Endothelial cell of umbilical vein (primary cell): Measurements from ENCODE around the gene SERPINB7. TPM values are rescaled to one million over a fixed set of nuclear protein-coding genes. Genes with fewer than 3 reads are reported as not detected.

ENCODE experiments used
- BruUV-seq: library from RNA; stranded (reverse); fragments of 400-500 nt; replicated peaks from 2 replicates; lab custom pipeline; 2021; lab: Mats Ljungman, UMichigan
- CTCF ChIA-PET: fragments of 300-600, 350-600 bp; sonication (Branson Sonifier 250); formaldehyde crosslinking; loops from one replicate; lab custom pipeline; 2021; ENCODE audit warnings: antibody characterized with exemption, inconsistent platforms; lab: Charles Lee
- POLR2A ChIA-PET: fragments of 300-600, 350-600 bp; sonication (Branson Sonifier 250); formaldehyde crosslinking; loops from one replicate; lab custom pipeline; 2021; ENCODE audit warnings: antibody characterized with exemption, inconsistent platforms; lab: Charles Lee
- DNase-seq: peaks from one replicate; pipeline ENCODE4 v3.0.0-alpha.2; 2011; ENCODE audit warnings: low read depth, low spot score
- FAIRE-seq: peaks from 2 replicates; lab custom pipeline; 2011; peaks lifted over from hg19 to GRCh38; lab: Jason Lieb, UNC
- H2AFZ ChIP-seq: 2 replicates; pipeline ENCODE4 v1.6.0; 2012; ENCODE audit warnings: low read depth, low read length, control low read depth, inconsistent platforms
- H3K27ac ChIP-seq: 2 replicates; pipeline ENCODE4 v1.5.1; 2011; ENCODE audit warnings: low read depth, mild to moderate bottlenecking, control low read depth, low read length, moderate library complexity; ENCODE audit not compliant: insufficient read depth
- H3K27me3 ChIP-seq, 2 experiments: 2 replicates each; pipeline versions ENCODE4 v1.6.0 to v1.6.1; 2011; ENCODE audit warnings: low read length in 2 of 2, mixed read lengths in 1 of 2; ENCODE audit not compliant: control insufficient read depth in 2 of 2, insufficient read depth in 2 of 2
- H3K36me3 ChIP-seq, 2 experiments: 2 replicates in 1 of 2; 3 replicates in 1 of 2; pipeline ENCODE4 v1.5.1; 2011; ENCODE audit warnings: low read length in 2 of 2, mild to moderate bottlenecking in 1 of 2, moderate library complexity in 1 of 2; ENCODE audit not compliant: control insufficient read depth in 2 of 2, insufficient read depth in 2 of 2; ENCODE audit errors: extremely low read depth in 1 of 2
- H3K4me1 ChIP-seq: 3 replicates; pipeline ENCODE4 v1.5.1; 2011; ENCODE audit warnings: mild to moderate bottlenecking, low read length; ENCODE audit not compliant: control insufficient read depth, insufficient read depth; ENCODE audit errors: extremely low read depth
- H3K4me2 ChIP-seq: 2 replicates; pipeline ENCODE4 v1.6.1; 2011; ENCODE audit warnings: low read length, control low read depth, mixed read lengths; ENCODE audit not compliant: insufficient read depth
- H3K4me3 ChIP-seq, 3 experiments: fragments of 200-600 bp in 1 of 3; sonication (generic), shearing (Covaris generic) in 1 of 3; replicated peaks in 1 of 3; 2 replicates each; pipeline ENCODE4 v1.5.1; 2011 to 2016; ENCODE audit warnings: control low read depth in 3 of 3, low read length in 3 of 3, mild to moderate bottlenecking in 2 of 3, inconsistent platforms in 1 of 3, low read depth in 1 of 3, moderate library complexity in 1 of 3; ENCODE audit not compliant: insufficient read depth in 1 of 3
- H3K79me2 ChIP-seq: 2 replicates; pipeline ENCODE4 v1.6.0; 2012; ENCODE audit warnings: low read length, inconsistent platforms; ENCODE audit not compliant: control insufficient read depth, insufficient read depth
- H3K9ac ChIP-seq: replicated peaks from 2 replicates; pipeline ENCODE3; 2011; ENCODE audit warnings: low read length, control low read depth; ENCODE audit not compliant: insufficient read depth; ENCODE audit errors: extremely low read depth
- H3K9me1 ChIP-seq: replicated peaks from 3 replicates; pipeline ENCODE4 v1.6.0; 2011; ENCODE audit warnings: mild to moderate bottlenecking, low read length; ENCODE audit not compliant: control insufficient read depth, insufficient read depth; ENCODE audit errors: extremely low read depth
- H3K9me3 ChIP-seq: replicated peaks from 2 replicates; pipeline ENCODE4 v1.5.1; 2012; ENCODE audit warnings: low read length, inconsistent platforms; ENCODE audit not compliant: control insufficient read depth, insufficient read depth
- H4K20me1 ChIP-seq: replicated peaks from 2 replicates; pipeline ENCODE3; 2011; ENCODE audit warnings: mild to moderate bottlenecking, low read length; ENCODE audit not compliant: control insufficient read depth, insufficient read depth; ENCODE audit errors: extremely low read depth
- CTCF ChIP-seq, 2 donors: IDR thresholded peaks; 1 replicate in 1 of 2; 2 replicates in 1 of 2; pipeline ENCODE4 v1.5.1; 2011; ENCODE audit warnings: low read length in 2 of 2, mild to moderate bottlenecking in 2 of 2, moderate library complexity in 2 of 2, control low read depth in 1 of 2, inconsistent platforms in 1 of 2, low read depth in 1 of 2; ENCODE audit not compliant: insufficient read depth in 1 of 2; ENCODE audit errors: extremely low read depth in 1 of 2
- EZH2 ChIP-seq: IDR thresholded peaks from 2 replicates; pipeline ENCODE4 v1.6.1; 2012; ENCODE audit warnings: borderline replicate concordance, low read depth, mild to moderate bottlenecking, moderate library complexity, low read length, inconsistent platforms; ENCODE audit not compliant: severe bottlenecking
- FOS ChIP-seq: IDR thresholded peaks from 2 replicates; pipeline ENCODE4 v1.6.1; 2011; ENCODE audit warnings: mild to moderate bottlenecking, low read length, moderate library complexity, borderline replicate concordance; ENCODE audit not compliant: insufficient read depth
- GATA2 ChIP-seq: IDR thresholded peaks from 2 replicates; pipeline ENCODE4 v1.7.0; 2011; ENCODE audit warnings: low read depth, mild to moderate bottlenecking, moderate library complexity, mixed read lengths, low read length; ENCODE audit not compliant: insufficient read length, insufficient read depth
- JUN ChIP-seq: IDR thresholded peaks from 2 replicates; pipeline ENCODE4 v1.6.1; 2011; ENCODE audit warnings: borderline replicate concordance, low read depth; ENCODE audit not compliant: insufficient read length, insufficient read depth
- MAX ChIP-seq: IDR thresholded peaks from 2 replicates; pipeline ENCODE4 v1.6.1; 2011; ENCODE audit not compliant: insufficient read depth, insufficient read length
- MYC ChIP-seq: IDR thresholded peaks from one replicate; pipeline ENCODE4 v1.6.1; 2011; ENCODE audit warnings: mild to moderate bottlenecking, low read depth, low read length
- POLR2AphosphoS5 ChIP-seq: IDR thresholded peaks from 2 replicates; pipeline ENCODE4 v1.6.1; 2012; ENCODE audit warnings: low read depth, mild to moderate bottlenecking, control low read depth, low read length, moderate library complexity; ENCODE audit not compliant: insufficient read depth
- dilution Hi-C: fragments of 300-500 bp; cut with MboI; formaldehyde crosslinking; loops from one replicate; pipeline ENCODE4 v1.15.0; 2019; ENCODE audit warnings: low sequenced_read_pairs; ENCODE audit not compliant: extremely low pct_ligation_motif_present
- intact Hi-C: fragments of 100-400 bp; cut with micrococcal nuclease; formaldehyde crosslinking; loops from one replicate; pipeline ENCODE4 v1.10.0; 2022
- polyA plus RNA-seq, 4 experiments: library from polyadenylated mRNA; depleted of rRNA in 3 of 4; stranded (reverse) in 3 of 4; unstranded in 1 of 4; fragments of >200 nt; gene quantifications; 2 replicates each; pipeline versions ENCODE4 v1.2.1 to v1.2.3, GENCODE V29; 2011 to 2012; ENCODE audit warnings: missing spikeins in 1 of 4
- total RNA-seq: library from RNA; stranded (reverse); gene quantifications from 2 replicates; pipeline ENCODE4 v1.2.3, GENCODE V29; 2021

SERPINB7 gene
- total and polyA plus RNA-seq, 2 donors (not counting 3 experiments of a cell fraction or from before 2014, with no cell fraction given), result not detected

- Histone ChIP-seq H3K36me3 (no peaks in the 10 kb centered on the region), H3K79me2 (no peaks in the 10 kb centered on the region), H3K4me3 (no peak overlapping the region), H2AFZ (no peak overlapping the region), H3K27me3 (no peaks in the 10 kb centered on the region), H3K9me3 (no peaks in the 10 kb centered on the region), H3K9me1 (no peaks in the 10 kb centered on the region), H3K9ac (no peak overlapping the region), H3K4me2 (no peak overlapping the region), H4K20me1 (no peaks in the 10 kb centered on the region), H3K27ac (no peak overlapping the region), H3K4me1 (no peaks in the 10 kb centered on the region)
- TF ChIP-seq CTCF (IDR thresholded peaks at IDR 0.05; ENCODE audit: extremely low read depth in 1 of 2, insufficient read depth in 1 of 2, low read depth in 1 of 2, low read length in 2 of 2), result no peak
- no peak for TF ChIP-seq MAX
- no peak for TF ChIP-seq MYC
- TF ChIP-seq FOS, result no peak
- TF ChIP-seq POLR2AphosphoS5, result no peak
- no peak for TF ChIP-seq JUN
- no peak for TF ChIP-seq GATA2
- no peak for TF ChIP-seq EZH2
- FAIRE-seq (no peak), DNase-seq (no peak)
- CTCF ChIA-PET, result interaction anchor here (0.7 to 3.4 kb wide), 8 partner anchors 9 to 230 kb away, joined by 3 to 43 read pairs (median 5); no protein-coding TSS in a partner anchor
- dilution Hi-C loops, result no loop called here
- BruUV-seq, result no TSS peak
- intact Hi-C loops, result no loop called here
- POLR2A ChIA-PET, result no interaction called here
Measured at GRCh38 chr18:63741769-63742168, 33.4 kb upstream of the SERPINB7 start.
